HEK293 (cell line): ENCODE measurements around the gene RAB11B.

Experiments used
- CTCF ChIA-PET: fragments of 350-600 bp; formaldehyde crosslinking; extraction: SDS; loops from one replicate; lab custom pipeline; 2021; ENCODE audit warnings: antibody characterized with exemption; lab: Yijun Ruan, JAX
- POLR2A ChIA-PET: fragments of 300-600 bp; formaldehyde crosslinking; extraction: SDS; loops from one replicate; lab custom pipeline; 2020; ENCODE audit warnings: antibody characterized with exemption, inconsistent platforms; lab: Yijun Ruan, JAX
- H3K27ac ChIP-seq: fragments of 200-500 bp; sonication (Bioruptor generic); 2 replicates; pipeline ENCODE4 v1.5.1; 2014; ENCODE audit warnings: low read depth, low read length, control low read depth, inconsistent platforms; ENCODE audit errors: extremely low read depth
- H3K36me3 ChIP-seq, 2 experiments: fragments of 200-500 bp in 1 of 2; sonication (Bioruptor generic) in 1 of 2; 1 replicate in 1 of 2; 2 replicates in 1 of 2; pipeline ENCODE4 v1.5.1; 2014 to 2017; ENCODE audit warnings: inconsistent platforms in 2 of 2, low read length in 2 of 2; ENCODE audit not compliant: control insufficient read depth in 2 of 2, insufficient read depth in 1 of 2
- H3K4me1 ChIP-seq: fragments of 200-500 bp; sonication (Bioruptor generic); 2 replicates; pipeline ENCODE4 v1.5.1; 2014; ENCODE audit warnings: mild to moderate bottlenecking, low read length, inconsistent platforms; ENCODE audit not compliant: control insufficient read depth, insufficient read depth
- H3K4me3 ChIP-seq: 2 replicates; pipeline ENCODE4 v1.5.1; 2011; ENCODE audit warnings: low read depth, mild to moderate bottlenecking, control low read depth, low read length, moderate library complexity
- H3K9me3 ChIP-seq: fragments of 200-500 bp; sonication (Bioruptor generic); 2 replicates; pipeline ENCODE4 v1.5.1; 2014; ENCODE audit warnings: low read depth, low read length, inconsistent platforms; ENCODE audit not compliant: control insufficient read depth, insufficient read depth
- KLF10 ChIP-seq: fragments of 450-650 bp; IDR thresholded peaks from 2 replicates; pipeline ENCODE4 v1.5.1; 2018; ENCODE audit warnings: missing biosample characterization, mild to moderate bottlenecking, missing genetic modification characterization
- KLF16 ChIP-seq: fragments of 450-650 bp; formaldehyde crosslinking; IDR thresholded peaks from 2 replicates; pipeline ENCODE4 v1.5.1; 2017; ENCODE audit warnings: missing biosample characterization, missing genetic modification characterization
- KLF9 ChIP-seq: fragments of 450-650 bp; formaldehyde crosslinking; IDR thresholded peaks from 2 replicates; pipeline ENCODE4 v1.5.1; 2016; ENCODE audit warnings: missing biosample characterization, missing genetic modification characterization, low read depth
- PRDM1 ChIP-seq: fragments of 450-650 bp; formaldehyde crosslinking; IDR thresholded peaks from 2 replicates; pipeline ENCODE4; 2016; ENCODE audit warnings: missing biosample characterization, missing genetic modification characterization
- ZEB2 ChIP-seq: fragments of 450-650 bp; formaldehyde crosslinking; IDR thresholded peaks from 2 replicates; pipeline ENCODE4 v1.5.1; 2016; ENCODE audit warnings: missing biosample characterization, missing genetic modification characterization
- ZNF112 ChIP-seq: fragments of 450-650 bp; formaldehyde crosslinking; IDR thresholded peaks from 2 replicates; pipeline ENCODE4 v1.5.0; 2017; ENCODE audit warnings: missing biosample characterization, missing genetic modification characterization
- ZNF121 ChIP-seq: fragments of 450-650 bp; formaldehyde crosslinking; IDR thresholded peaks from 2 replicates; pipeline ENCODE4 v1.5.1; 2016; ENCODE audit warnings: missing biosample characterization, missing genetic modification characterization
- ZNF155 ChIP-seq: fragments of 450-650 bp; formaldehyde crosslinking; IDR thresholded peaks from 2 replicates; pipeline ENCODE4 v1.5.1; 2016; ENCODE audit warnings: missing biosample characterization, missing genetic modification characterization
- ZNF274 ChIP-seq, 2 experiments: fragments of 200-500 bp in 1 of 2; fragments of 450-650 bp in 1 of 2; sonication (Bioruptor generic) in 1 of 2; formaldehyde crosslinking in 1 of 2; IDR thresholded peaks; 2 replicates each; pipeline versions ENCODE4 v1.5.1 to v1.6.1; 2014 to 2016; ENCODE audit warnings: borderline replicate concordance in 1 of 2, inconsistent platforms in 1 of 2, low read length in 1 of 2, missing biosample characterization in 1 of 2, missing genetic modification characterization in 1 of 2
- ZNF366 ChIP-seq: fragments of 450-650 bp; formaldehyde crosslinking; conservative IDR thresholded peaks from 2 replicates; pipeline ENCODE4 v1.5.1; 2016; ENCODE audit warnings: missing biosample characterization, missing genetic modification characterization
- ZNF423 ChIP-seq: fragments of 450-650 bp; formaldehyde crosslinking; IDR thresholded peaks from 2 replicates; pipeline ENCODE4 v1.5.1; 2016; ENCODE audit warnings: missing biosample characterization, missing genetic modification characterization
- ZNF529 ChIP-seq: fragments of 450-650 bp; formaldehyde crosslinking; IDR thresholded peaks from 2 replicates; pipeline ENCODE4 v1.5.1; 2017; ENCODE audit warnings: missing genetic modification characterization, missing biosample characterization; ENCODE audit not compliant: insufficient replicate concordance
- ZNF558 ChIP-seq: fragments of 450-650 bp; formaldehyde crosslinking; IDR thresholded peaks from 2 replicates; pipeline ENCODE4 v1.5.1; 2016; ENCODE audit warnings: missing biosample characterization, missing genetic modification characterization
- ZNF624 ChIP-seq: fragments of 450-650 bp; formaldehyde crosslinking; IDR thresholded peaks from 2 replicates; pipeline ENCODE4 v1.5.1; 2017; ENCODE audit warnings: missing biosample characterization, missing genetic modification characterization
- ZNF654 ChIP-seq: fragments of 450-650 bp; formaldehyde crosslinking; IDR thresholded peaks from 2 replicates; pipeline ENCODE4 v1.5.1; 2016; ENCODE audit warnings: low read depth, missing biosample characterization, missing genetic modification characterization
- ZNF658 ChIP-seq: fragments of 450-650 bp; formaldehyde crosslinking; IDR thresholded peaks from 2 replicates; pipeline ENCODE4; 2016; ENCODE audit warnings: missing biosample characterization, missing genetic modification characterization
- ZNF701 ChIP-seq: fragments of 450-650 bp; formaldehyde crosslinking; IDR thresholded peaks from 2 replicates; pipeline ENCODE4 v1.5.1; 2016; ENCODE audit warnings: missing biosample characterization, missing genetic modification characterization
- ZNF837 ChIP-seq: fragments of 450-650 bp; formaldehyde crosslinking; IDR thresholded peaks from 2 replicates; pipeline ENCODE4 v1.5.1; 2016; ENCODE audit warnings: missing biosample characterization, missing genetic modification characterization
- TF ChIP-seq, protein P1 (sequence below): fragments of 450-650 bp; formaldehyde crosslinking; IDR thresholded peaks from 2 replicates; pipeline ENCODE4 v1.5.1; 2016; ENCODE audit warnings: missing biosample characterization, missing genetic modification characterization
- TF ChIP-seq, protein P2 (sequence below): fragments of 450-650 bp; formaldehyde crosslinking; IDR thresholded peaks from 2 replicates; pipeline ENCODE4 v1.5.1; 2016; ENCODE audit warnings: missing biosample characterization, missing genetic modification characterization
- TF ChIP-seq, protein P3 (sequence below): fragments of 450-650 bp; formaldehyde crosslinking; IDR thresholded peaks from 2 replicates; pipeline ENCODE4 v1.5.1; 2016; ENCODE audit warnings: missing biosample characterization, missing genetic modification characterization
- TF ChIP-seq, protein P4 (sequence below): fragments of 450-650 bp; formaldehyde crosslinking; IDR thresholded peaks from 2 replicates; pipeline ENCODE4 v1.5.1; 2016; ENCODE audit warnings: missing biosample characterization, missing genetic modification characterization, low read depth

Gene RAB11B

DNA sequence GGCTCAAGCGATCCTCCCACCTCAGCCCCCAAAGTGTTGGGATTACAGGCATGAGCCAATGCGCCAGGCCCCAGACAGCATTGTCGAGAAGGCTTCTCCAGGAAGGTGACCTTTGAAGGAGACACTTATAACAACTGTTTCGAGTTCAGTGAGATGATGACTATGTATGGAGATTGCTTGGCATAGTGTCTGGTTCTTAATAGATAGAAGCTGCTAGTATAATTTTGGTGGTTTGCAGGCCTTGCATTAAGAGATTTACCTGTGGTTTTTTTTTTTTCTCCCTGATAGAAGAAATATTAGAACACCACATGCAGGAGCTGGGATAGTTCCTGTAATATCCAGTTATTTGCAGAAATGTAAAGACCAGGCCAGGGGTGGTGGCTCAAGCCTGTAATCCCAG lies 26.6 kb downstream of the RAB11B start:
- no peak overlapping the region for H3K4me3 ChIP-seq
- TF ChIP-seq ZNF121 (tag by site-specific recombination) (peak; percentile 13; the same call in 1 of the 2 replicates), ZNF112 (tag by site-specific recombination) (no peak)
- TF ChIP-seq, all 188 proteins: peak for 1
- Histone ChIP-seq H3K9me3 (no peaks in the 10 kb centered on the region), H3K27ac (no peak overlapping the region), H3K4me1 (peaks cover 2% of the 10 kb centered on the region; the same call in 1 of the 2 replicates), H3K36me3 (peaks cover 0 to 4% of the 10 kb centered on the region in 2 experiments; a peak in 2 of 3 replicates)
- ChIA-PET CTCF (interaction anchor here (1.8 kb wide), 1 partner anchor 89 kb away, joined by 7 read pairs; no protein-coding TSS in a partner anchor), POLR2A (interaction anchor here (0.6 to 6.2 kb wide), 3 partner anchors 30 to 99 kb away, joined by 5 to 47 read pairs (median 9); partner anchors contain the start of gene HNRNPM)

DNA sequence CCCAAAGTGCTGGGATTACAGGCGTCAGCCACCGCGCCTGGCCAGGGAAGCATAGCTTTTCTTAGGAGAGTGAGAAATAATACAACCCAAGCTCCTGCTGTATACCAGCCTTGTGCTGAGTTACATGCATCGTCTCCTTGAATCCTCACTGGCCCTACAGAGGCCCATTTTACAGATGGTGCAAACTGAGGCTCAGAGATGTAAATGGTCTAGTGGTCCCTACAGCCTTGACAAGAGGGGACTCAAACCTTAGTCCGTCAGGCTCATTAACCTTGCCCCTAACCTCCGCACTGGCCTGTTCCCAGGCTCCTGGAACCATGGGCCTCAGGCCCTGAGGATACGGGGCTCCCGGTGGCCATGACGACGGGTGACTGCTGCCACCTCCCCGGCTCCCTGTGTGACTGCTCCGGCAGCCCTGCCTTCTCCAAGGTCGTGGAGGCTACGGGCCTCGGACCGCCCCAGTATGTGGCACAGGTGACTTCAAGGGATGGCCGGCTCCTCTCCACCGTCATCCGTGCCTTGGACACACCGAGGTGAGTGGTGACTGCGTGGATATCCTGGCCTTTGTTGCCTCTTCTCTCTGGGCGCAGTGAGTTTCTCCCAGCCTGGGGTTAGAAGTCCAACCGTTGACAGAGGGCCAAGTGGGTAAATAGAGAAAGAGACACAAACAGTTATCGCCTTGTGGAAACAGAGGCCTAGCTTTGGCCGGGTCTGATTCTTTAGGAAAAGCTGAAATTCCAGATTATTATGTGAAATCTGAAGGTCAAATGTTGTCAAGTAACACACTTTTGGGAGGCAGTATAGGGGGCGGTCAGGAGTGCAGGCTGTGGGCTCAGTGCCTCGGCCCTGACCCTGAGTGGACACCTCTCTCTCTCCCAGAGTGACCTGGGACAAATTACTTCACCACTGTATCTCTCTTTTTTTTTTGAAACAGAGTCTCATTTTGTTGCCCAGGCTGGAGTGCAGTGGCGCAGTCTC lies 31.6 kb downstream of the RAB11B start:
- Histone ChIP-seq H3K4me1 (peaks cover 4% of the 10 kb centered on the region), H3K27ac (no peak overlapping the region), H3K36me3 (peaks cover 0 to 8% of the 10 kb centered on the region in 2 experiments; a peak in 1 of 3 replicates)
- no peak for TF ChIP-seq ZNF423 (tag by site-specific recombination)
- no peak for TF ChIP-seq ZNF701
- no peak for TF ChIP-seq ZNF529 (tag by site-specific recombination)
- TF ChIP-seq ZNF654 (tag by site-specific recombination), result no peak
- no peak for TF ChIP-seq ZNF624 (tag by site-specific recombination)
- TF ChIP-seq ZNF658 (tag by site-specific recombination), result no peak
- no peak for TF ChIP-seq ZNF274 (IDR thresholded peaks at IDR 0.05; ENCODE audit: low read length)
- no peak for TF ChIP-seq ZNF274 (tag by site-specific recombination; IDR thresholded peaks at IDR 0.05; ENCODE audit: borderline replicate concordance)
- TF ChIP-seq, all 188 proteins: peak for 0
- Histone ChIP-seq H3K4me3 (no peak overlapping the region), H3K9me3 (no peaks in the 10 kb centered on the region)
- ChIA-PET CTCF (interaction anchor here (0.5 to 2.3 kb wide), 4 partner anchors 9 to 97 kb away, joined by 3 to 16 read pairs (median 4); partner anchors contain the start of gene MARCHF2), POLR2A (no interaction called here)

DNA sequence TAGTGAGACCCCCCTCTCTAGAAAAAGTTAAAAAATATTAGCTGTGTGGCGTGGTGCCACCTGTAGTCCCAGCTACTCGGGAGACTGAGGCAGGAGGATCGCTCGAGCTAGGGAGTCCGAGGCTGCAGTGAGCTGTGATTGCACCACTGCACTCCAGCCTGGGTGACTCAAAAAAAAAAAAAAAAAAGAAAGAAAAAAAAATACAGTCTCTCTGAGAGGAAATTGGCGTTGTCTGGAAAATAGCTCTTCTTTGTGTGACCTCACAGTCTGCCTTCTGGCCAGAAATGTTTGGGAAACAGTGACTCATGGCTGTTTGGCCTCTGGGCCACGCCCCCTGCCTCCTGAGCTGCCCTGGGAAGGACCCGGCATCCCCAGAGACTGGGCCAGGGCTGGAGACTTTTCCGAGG lies 33.7 kb downstream of the RAB11B start:
- Histone ChIP-seq H3K9me3 (no peaks in the 10 kb centered on the region), H3K4me3 (no peak overlapping the region), H3K36me3 (peaks cover 0 to 8% of the 10 kb centered on the region in 2 experiments; a peak in 1 of 3 replicates), H3K27ac (no peak overlapping the region), H3K4me1 (peaks cover 4% of the 10 kb centered on the region)
- ChIA-PET POLR2A (interaction anchor here (0.6 to 3.3 kb wide), 12 partner anchors 10 to 173 kb away, joined by 3 to 48 read pairs (median 4); partner anchors contain the start of genes HNRNPM, MARCHF2, RAB11B and ZNF414), CTCF (interaction anchor here (0.7 to 2.3 kb wide), 5 partner anchors 11 to 155 kb away, joined by 3 to 16 read pairs (median 3); partner anchors contain the start of gene MARCHF2)
- peak; percentile 44; the same call in 1 of the 2 replicates for TF ChIP-seq ZNF558 (tag by site-specific recombination)
- TF ChIP-seq, protein P1, sequence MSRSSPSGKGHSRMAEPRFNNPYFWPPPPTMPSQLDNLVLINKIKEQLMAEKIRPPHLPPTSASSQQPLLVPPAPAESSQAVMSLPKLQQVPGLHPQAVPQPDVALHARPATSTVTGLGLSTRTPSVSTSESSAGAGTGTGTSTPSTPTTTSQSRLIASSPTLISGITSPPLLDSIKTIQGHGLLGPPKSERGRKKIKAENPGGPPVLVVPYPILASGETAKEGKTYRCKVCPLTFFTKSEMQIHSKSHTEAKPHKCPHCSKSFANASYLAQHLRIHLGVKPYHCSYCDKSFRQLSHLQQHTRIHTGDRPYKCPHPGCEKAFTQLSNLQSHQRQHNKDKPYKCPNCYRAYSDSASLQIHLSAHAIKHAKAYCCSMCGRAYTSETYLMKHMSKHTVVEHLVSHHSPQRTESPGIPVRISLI (tag by site-specific recombination), result peak; percentile 93
- TF ChIP-seq ZEB2 (tag by site-specific recombination), result peak; percentile 93
- TF ChIP-seq KLF9 (tag by site-specific recombination), result peak; percentile 85
- TF ChIP-seq KLF10, result peak; percentile 73
- TF ChIP-seq, protein P2, sequence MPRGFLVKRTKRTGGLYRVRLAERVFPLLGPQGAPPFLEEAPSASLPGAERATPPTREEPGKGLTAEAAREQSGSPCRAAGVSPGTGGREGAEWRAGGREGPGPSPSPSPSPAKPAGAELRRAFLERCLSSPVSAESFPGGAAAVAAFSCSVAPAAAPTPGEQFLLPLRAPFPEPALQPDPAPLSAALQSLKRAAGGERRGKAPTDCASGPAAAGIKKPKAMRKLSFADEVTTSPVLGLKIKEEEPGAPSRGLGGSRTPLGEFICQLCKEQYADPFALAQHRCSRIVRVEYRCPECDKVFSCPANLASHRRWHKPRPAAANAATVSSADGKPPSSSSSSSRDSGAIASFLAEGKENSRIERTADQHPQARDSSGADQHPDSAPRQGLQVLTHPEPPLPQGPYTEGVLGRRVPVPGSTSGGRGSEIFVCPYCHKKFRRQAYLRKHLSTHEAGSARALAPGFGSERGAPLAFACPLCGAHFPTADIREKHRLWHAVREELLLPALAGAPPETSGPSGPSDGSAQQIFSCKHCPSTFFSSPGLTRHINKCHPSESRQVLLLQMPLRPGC (tag by site-specific recombination), result no peak
- TF ChIP-seq ZNF366 (tag by site-specific recombination), result peak; percentile 78
- TF ChIP-seq ZNF155 (tag by site-specific recombination), result no peak
- TF ChIP-seq, protein P3, sequence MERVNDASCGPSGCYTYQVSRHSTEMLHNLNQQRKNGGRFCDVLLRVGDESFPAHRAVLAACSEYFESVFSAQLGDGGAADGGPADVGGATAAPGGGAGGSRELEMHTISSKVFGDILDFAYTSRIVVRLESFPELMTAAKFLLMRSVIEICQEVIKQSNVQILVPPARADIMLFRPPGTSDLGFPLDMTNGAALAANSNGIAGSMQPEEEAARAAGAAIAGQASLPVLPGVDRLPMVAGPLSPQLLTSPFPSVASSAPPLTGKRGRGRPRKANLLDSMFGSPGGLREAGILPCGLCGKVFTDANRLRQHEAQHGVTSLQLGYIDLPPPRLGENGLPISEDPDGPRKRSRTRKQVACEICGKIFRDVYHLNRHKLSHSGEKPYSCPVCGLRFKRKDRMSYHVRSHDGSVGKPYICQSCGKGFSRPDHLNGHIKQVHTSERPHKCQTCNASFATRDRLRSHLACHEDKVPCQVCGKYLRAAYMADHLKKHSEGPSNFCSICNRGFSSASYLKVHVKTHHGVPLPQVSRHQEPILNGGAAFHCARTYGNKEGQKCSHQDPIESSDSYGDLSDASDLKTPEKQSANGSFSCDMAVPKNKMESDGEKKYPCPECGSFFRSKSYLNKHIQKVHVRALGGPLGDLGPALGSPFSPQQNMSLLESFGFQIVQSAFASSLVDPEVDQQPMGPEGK (tag by site-specific recombination), result no peak
- TF ChIP-seq KLF16 (tag by site-specific recombination), result peak; percentile 48; the same call in 1 of the 2 replicates
- TF ChIP-seq, protein P4, sequence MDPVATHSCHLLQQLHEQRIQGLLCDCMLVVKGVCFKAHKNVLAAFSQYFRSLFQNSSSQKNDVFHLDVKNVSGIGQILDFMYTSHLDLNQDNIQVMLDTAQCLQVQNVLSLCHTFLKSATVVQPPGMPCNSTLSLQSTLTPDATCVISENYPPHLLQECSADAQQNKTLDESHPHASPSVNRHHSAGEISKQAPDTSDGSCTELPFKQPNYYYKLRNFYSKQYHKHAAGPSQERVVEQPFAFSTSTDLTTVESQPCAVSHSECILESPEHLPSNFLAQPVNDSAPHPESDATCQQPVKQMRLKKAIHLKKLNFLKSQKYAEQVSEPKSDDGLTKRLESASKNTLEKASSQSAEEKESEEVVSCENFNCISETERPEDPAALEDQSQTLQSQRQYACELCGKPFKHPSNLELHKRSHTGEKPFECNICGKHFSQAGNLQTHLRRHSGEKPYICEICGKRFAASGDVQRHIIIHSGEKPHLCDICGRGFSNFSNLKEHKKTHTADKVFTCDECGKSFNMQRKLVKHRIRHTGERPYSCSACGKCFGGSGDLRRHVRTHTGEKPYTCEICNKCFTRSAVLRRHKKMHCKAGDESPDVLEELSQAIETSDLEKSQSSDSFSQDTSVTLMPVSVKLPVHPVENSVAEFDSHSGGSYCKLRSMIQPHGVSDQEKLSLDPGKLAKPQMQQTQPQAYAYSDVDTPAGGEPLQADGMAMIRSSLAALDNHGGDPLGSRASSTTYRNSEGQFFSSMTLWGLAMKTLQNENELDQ (tag by site-specific recombination), result no peak
- no peak for TF ChIP-seq ZNF837 (tag by site-specific recombination)
- TF ChIP-seq PRDM1 (tag by site-specific recombination), result peak; percentile 61; the same call in 1 of the 2 replicates
